Measurements from ENCODE around the gene PKD2L2. TPM values are rescaled to one million over a fixed set of nuclear protein-coding genes. Genes with fewer than 3 reads are reported as not detected.
"Not testable (repeated sequence)": the region's sequence is repeated elsewhere in the genome, so short reads cannot be mapped to it uniquely, and the experiment has no call there.

PKD2L2 gene
- total and polyA plus RNA-seq, 12 donors = 0.06 to 1.7 (median 0.52) TPM; not detected in 2

- Histone ChIP-seq H3K4me3 (peak overlapping the region in 9 of 10 donors; percentile 3 to 49 (median 31)), H3K9me3 (no peaks in the 10 kb centered on the region), H3K27me3 (no peaks in the 10 kb centered on the region), H3K4me1 (peaks cover 0 to 37% (median 33%) of the 10 kb centered on the region in 9 donors), H3K36me3 (peaks cover 0 to 3% (median 0%) of the 10 kb centered on the region in 9 donors), H3K27ac (peak overlapping the region; percentile 34 to 89 (median 76))
- ATAC-seq (peak; percentile 67 to 89 (median 82)), DNase-seq (no peak)
- no peak for TF ChIP-seq CTCF (IDR thresholded peaks at IDR 0.05)
- 7 to 18% methylated on average over 3 of the region's 3 CpGs for WGBS, 2 donors
- intact Hi-C loops (cut with DNase I) = loop anchor here in 1 of 10 donors (2.0 kb wide), 1 partner anchor 30 kb away; the partner anchor contains the start of gene PKD2L2
These were observed 30.9 kb upstream of the PKD2L2 start for GRCh38 chr5:137858223-137858916.

GRCh38 chr5:137858954-137859353, 30.3 kb upstream of the PKD2L2 start:
- no peaks in the 10 kb centered on the region for H3K9me3 ChIP-seq
- 42 to 46% methylated on average over 5 of the region's 5 CpGs for WGBS, 2 donors
- no peaks in the 10 kb centered on the region for H3K36me3 ChIP-seq
- H3K4me3 ChIP-seq = peak overlapping the region in 7 of 10 donors; percentile 15 to 49 (median 37)
- no peaks in the 10 kb centered on the region for H3K27me3 ChIP-seq
- DNase-seq = no peak
- H3K4me1 ChIP-seq = peaks cover 0 to 37% (median 33%) of the 10 kb centered on the region in 9 donors
- H3K27ac ChIP-seq = peak overlapping the region in 8 of 10 donors; percentile 53 to 89 (median 80)
- ATAC-seq = peak in 7 of 8 donors; percentile 22 to 59 (median 39)
- intact Hi-C loops (cut with DNase I) = loop anchor here in 1 of 10 donors (2.0 kb wide), 1 partner anchor 30 kb away; the partner anchor contains the start of gene PKD2L2
- no peak for TF ChIP-seq CTCF (IDR thresholded peaks at IDR 0.05)

GRCh38 chr5:137862251-137862650, 27.0 kb upstream of the PKD2L2 start:
- H3K4me3 ChIP-seq = no peak overlapping the region
- H3K4me1 ChIP-seq = peaks cover 0 to 24% (median 21%) of the 10 kb centered on the region in 9 donors
- no peaks in the 10 kb centered on the region for H3K9me3 ChIP-seq
- no peak for TF ChIP-seq CTCF (IDR thresholded peaks at IDR 0.05)
- ATAC-seq = no peak
- 96 to 97% methylated on average over 3 of the region's 3 CpGs for WGBS, 2 donors
- no peak for DNase-seq
- intact Hi-C loops (cut with DNase I) = no loop called here
- H3K27ac ChIP-seq = no peak overlapping the region
- H3K27me3 ChIP-seq = no peaks in the 10 kb centered on the region
- no peaks in the 10 kb centered on the region for H3K36me3 ChIP-seq

- WGBS, 2 donors = 96 to 98% methylated on average over 6 of the region's 6 CpGs
- H3K4me3 ChIP-seq; ATAC-seq; H3K36me3 ChIP-seq; DNase-seq; H3K27me3 ChIP-seq; H3K9me3 ChIP-seq; intact Hi-C loops (cut with DNase I); H3K27ac ChIP-seq: not testable (repeated sequence)
- peaks cover 0 to 17% (median 8%) of the 10 kb centered on the region in 9 donors for H3K4me1 ChIP-seq
These were observed 25.6 kb upstream of the PKD2L2 start for GRCh38 chr5:137863653-137864052.

Data from heart right ventricle (tissue), 16 donors.